Fibroblast of skin of right biceps (primary cell): ENCODE measurements around the gene KLHDC4.
"Not testable (repeated sequence)": the region's sequence is repeated elsewhere in the genome, so short reads cannot be mapped to it uniquely, and the experiment has no call there.

ENCODE experiments used
- DNase-seq: peaks from one replicate; pipeline ENCODE4 v3.0.0-alpha.2; 2013

Gene KLHDC4

DNA sequence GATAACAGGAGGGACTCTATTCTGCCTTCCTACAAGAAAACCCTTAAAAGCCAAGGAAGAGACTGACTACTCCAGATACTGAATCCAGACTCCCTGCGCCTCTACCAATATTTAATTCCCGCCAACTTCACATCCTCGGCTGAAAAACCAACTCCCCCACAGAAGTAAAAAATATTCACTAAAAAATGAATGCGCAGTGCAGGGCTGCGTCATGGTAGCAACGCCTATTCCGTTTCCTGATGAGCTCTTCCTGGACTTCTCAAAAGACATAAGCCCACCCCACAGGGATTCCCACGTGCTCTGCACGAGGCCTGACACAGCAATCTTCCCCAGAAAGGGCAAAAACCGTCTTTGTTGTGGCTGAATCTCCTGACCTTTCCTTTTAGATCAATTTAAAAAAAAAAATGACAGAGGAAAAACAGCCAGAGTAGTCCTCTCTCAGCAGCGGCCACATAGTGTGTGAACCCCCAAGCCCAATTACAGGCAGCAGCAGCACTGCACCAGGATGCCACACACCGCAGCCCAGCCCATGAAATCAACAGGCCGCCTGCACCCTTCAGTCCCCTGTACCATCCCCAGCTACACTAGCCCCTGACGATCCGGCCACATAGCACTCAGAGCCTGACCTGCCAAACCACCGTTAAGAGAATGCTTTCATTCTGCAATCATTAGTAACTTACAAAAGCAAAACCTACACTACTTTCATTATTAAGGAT lies 23.9 kb downstream of the KLHDC4 start:
- no peak for DNase-seq

DNA sequence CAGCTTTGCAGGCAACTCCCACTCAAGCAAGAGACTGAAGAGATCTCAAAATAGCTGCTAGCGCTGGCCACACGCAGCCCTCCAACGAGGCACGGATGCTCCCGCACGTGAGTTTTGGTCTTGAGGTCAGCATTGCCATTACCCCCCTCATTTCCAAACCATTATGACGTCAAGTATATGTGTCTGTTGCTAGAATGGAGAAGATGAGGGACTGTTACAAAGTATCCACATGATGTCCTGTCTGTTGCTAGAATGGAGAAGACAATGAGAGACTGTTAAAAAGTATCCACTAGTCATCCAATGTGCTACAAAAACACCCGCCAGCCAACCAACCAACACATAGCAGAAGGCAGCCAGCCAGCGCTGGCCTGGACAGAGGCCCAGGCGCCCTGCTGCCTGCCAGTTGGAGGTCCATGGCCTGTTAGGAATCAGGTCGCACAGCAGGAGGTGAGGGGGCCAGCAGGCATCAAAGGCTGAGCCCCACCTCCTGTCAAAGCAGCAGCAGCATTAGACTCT lies 24.8 kb downstream of the KLHDC4 start:
- DNase-seq = no peak

DNA sequence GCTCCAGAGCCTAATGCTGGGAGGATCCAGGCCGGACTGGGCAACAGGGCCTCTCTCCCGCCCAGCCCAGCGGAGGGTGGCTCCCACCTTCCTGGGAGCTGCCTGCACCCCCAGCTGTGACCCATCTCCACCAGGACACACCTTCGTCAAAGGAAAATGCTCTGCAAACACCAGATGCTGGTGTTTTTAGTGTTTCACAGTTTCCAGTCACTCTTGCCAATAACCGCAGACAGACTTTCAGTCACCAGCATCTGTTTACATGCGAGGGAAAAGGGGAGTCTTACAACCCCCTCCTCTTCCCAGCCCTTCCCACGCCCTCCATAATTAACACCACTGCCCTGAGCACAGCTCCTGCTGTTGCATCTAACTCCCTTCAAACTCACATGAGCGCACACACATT lies 25.3 kb downstream of the KLHDC4 start:
- DNase-seq = peak; percentile 51

DNA sequence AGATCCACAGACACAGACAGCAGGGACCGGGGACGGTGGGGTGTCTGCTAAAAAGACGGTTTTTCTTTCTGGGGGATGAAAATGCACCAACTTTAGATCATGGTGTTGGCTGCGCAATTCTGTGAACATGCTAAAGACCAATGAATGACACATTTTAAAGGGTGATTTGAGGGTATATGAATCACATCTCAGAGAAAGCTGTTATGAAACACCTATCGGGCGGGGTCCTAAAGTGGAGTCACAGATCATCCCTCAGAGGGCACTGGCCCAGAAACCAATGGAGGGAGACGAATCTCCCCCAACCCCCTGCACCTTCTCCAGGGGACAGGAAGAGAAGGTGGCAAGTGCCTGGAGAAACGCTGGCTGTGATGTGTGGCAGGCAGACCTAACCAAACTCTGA lies 26.0 kb downstream of the KLHDC4 start:
- DNase-seq = no peak

DNA sequence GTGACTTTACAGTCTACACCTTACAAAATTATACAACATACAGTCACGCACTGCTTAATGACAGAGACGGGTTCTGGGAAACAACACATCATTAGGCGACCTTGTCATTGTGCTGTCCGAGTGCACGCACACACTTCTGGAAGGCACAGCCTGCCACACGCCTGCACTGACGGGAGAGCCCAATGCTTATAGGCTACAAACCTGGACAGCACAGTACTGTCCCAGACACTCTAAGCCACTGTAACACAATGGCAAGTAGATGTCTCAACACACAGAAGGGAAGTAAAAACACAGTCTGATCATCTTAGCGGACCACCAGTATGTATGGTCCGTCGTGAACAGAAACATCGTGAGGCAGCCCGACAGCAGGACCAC lies 29.8 kb downstream of the KLHDC4 start:
- DNase-seq = no peak

GRCh38 chr16:87735270-87736007 lies 30.3 kb downstream of the KLHDC4 start:
- DNase-seq = no peak

DNA sequence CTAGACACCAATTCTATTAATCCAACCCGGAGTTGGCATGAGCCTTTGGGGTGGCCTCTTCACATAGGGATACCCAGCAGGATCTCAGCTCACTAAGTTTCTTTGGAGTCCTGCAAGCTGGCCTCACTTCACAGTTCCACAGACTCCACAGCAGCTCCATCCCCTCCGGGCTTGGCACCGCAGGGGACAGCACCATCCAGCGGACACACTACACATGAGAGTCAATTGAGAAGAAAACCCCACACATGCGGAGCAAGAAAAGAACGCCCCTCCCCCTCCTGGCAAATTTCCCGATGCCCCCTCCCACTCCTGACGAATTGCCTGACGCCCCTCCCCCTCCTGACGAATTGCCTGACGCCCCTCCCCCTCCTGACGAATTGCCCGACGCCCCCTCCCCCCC lies 31.1 kb downstream of the KLHDC4 start:
- DNase-seq = no peak

GRCh38 chr16:87733190-87733589 lies 32.6 kb downstream of the KLHDC4 start:
- no peak for DNase-seq

GRCh38 chr16:87731607-87732006 lies 34.2 kb downstream of the KLHDC4 start:
- DNase-seq = no peak

DNA sequence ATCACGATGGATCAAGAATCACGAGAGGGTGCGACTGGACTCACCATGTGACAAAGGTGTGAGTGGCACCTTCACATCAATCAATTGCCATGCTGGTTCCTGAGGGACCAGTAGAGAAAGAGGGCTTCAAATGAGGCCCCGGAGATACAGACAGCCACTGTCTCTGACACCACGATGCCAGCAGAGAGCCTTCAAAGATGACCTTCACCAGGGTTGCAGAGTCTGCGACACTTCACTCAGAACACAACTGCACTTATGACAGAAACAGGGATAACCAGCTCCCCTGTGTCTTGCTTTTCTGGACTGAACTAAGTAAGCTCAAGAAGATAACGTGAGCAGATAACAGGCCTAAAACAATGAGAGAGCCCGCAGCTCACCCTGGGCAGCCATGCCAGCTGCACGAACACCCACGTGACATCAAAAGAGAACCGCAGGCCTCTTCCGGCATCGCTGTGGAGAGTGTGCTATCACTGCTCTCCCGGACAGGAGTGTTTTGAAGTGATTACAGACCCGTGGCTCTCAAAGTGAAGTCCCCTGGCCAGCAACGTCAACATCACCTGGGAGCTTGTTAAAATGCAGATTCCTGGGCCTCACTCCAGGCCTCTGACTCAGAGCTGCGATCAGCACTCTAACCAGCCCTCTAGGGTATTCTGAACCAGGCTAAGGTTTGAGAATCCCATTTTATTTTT lies 36.4 kb downstream of the KLHDC4 start:
- no peak for DNase-seq

DNA sequence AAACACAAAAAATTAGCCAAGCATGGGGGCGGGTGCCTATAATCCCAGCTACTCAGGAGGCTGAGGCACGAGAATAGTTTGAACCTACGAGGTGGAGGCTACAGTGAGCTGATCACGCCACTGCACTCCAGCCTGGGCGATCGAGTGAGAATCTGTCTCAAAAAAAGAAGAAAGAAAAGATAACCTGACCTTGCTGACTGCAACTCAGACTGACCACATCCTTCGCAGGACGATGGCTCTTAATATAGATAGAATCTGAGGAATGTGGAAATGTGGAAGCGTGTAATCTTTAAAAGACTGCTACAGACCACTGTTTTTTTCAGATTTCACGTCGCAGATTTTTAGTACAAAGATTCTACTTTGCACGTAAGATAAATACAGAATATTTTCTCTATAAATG lies 37.8 kb downstream of the KLHDC4 start:
- DNase-seq = no peak

GRCh38 chr16:87727346-87727745 lies 38.4 kb downstream of the KLHDC4 start:
- DNase-seq = no peak

DNA sequence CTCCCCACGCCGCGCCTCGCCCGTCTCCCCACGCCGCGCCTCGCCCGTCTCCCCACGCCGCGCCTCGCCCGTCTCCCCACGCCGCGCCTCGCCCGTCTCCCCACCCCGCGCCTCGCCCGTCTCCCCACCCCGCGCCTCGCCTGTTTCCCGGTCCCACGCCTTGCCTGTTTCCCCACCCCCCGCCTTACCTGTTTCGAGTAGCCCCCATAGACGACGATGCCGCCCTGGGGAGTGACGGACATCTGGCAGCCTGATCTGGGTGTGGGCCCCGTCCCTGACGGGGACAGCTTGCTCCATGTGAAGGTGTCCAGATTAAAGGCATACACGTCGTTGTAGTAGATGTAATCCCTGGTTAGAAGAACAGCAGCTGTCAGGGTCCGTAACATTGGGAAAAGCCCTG lies 39.2 kb downstream of the KLHDC4 start:
- not testable (repeated sequence) for DNase-seq

- DNase-seq = peak; percentile 72
Measured at GRCh38 chr16:87725596-87726235, 40.1 kb downstream of the KLHDC4 start.

DNA sequence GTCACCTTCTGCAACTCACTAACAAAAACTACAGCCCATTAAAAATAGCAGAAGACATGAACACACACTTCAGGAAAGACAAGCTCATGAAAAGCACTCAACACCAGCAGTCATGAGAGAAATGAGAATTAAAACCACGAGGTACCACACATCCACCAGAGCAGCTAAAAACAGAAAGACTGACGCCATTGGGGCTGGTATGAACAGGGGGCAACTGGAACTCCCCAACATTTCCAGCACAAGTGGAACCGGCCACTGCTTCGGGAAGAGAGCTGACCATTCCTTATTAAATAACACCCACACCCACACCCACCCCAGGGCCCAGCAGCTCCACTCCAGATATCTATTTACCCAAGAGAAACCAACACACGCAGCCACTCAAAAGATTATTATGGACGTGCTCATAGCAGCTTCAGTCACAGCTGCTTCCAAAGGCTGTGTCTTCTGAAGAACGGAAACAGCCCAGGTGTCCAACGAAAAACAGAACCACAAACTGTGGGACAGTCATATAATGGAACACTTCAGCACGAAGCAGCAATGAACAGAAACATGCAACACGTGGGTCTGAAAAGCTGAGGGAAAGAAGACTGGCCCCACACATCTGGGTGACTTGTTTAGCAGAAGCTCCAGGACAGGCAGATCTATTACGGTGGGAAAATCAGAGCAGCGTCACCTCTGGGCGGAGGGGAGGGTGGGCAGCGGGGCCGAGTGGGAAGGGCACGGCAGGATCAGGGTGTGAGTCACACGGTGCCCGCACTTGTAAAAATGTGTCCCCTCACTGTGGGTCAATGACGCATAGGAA lies 41.1 kb downstream of the KLHDC4 start:
- DNase-seq = no peak

DNA sequence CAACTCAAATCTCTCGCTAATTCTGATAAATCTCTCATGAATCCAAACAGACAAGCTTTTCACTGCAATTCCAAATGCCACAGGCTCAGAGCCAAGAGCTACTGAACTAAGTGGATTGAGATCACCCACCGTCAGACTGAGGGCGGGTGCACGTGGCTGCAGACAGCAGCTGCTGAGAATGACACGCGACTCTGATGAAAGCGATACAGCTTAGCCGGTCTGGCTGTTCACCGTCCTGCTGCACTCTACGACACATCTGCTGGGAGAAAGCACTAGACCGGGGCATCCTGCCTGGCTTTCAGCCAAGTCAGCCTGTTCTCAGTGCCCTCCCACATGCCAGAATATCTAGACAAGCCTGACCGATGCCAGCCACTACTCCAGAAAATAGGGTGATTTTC lies 42.6 kb downstream of the KLHDC4 start:
- DNase-seq = peak; percentile 78

DNA sequence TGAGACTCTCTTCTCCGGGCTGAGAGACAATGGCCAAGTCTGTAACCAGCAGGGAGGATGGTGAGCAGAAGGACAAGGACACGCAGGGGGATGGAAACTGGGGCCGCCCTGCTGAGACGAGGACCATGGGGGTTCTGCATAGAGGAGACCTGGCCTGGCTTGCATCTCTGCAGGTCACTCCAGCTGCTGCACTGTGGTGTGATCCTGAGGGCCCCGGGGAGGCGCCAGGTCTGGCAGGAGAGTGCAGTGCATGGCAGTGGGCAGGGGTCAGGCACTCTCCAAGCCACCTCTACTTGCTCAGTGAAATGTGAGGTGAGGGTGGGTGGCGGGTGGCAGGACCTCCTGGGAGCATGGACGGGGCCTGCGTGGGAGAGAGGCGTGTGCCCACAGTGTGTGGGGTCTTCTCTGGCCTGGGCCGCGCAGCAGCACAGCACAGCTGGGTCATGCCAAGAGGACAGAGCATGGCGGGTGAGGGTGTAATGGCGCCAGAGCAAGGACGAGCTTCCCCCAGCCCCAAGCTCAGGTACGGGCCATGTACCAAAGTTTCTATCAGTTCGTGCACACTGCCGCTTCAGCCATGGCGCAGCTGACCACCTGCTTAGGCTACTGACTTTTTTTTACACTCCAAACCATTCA lies 43.1 kb downstream of the KLHDC4 start:
- no peak for DNase-seq

GRCh38 chr16:87721622-87722585 lies 43.9 kb downstream of the KLHDC4 start:
- no peak for DNase-seq

- no peak for DNase-seq
Measured at GRCh38 chr16:87720446-87720845, 45.3 kb downstream of the KLHDC4 start.

DNA sequence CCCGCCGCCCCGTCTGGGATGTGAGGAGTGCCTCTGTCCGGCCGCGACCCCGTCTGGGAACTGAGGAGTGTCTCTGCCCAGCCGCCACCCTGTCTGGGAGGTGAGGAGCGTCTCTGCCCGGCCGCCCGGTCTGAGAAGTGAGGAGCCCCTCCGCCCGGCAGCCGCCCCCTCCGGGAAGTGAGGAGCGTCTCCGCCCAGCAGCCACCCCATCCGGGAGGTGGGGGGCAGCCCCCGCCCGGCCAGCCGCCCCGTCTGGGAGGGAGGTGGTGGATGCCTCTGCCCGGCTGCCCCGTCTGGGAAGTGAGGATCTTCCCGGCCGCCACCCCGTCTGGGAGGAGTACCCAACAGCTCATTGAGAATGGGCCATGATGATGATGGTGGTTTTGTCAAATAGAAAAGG lies 47.0 kb downstream of the KLHDC4 start:
- DNase-seq = not testable (repeated sequence)

GRCh38 chr16:87715658-87716057 lies 50.1 kb downstream of the KLHDC4 start:
- peak; percentile 28 for DNase-seq
